ENCODE measurements around the gene ZNF385D.

The ZNF385D gene

DNA sequence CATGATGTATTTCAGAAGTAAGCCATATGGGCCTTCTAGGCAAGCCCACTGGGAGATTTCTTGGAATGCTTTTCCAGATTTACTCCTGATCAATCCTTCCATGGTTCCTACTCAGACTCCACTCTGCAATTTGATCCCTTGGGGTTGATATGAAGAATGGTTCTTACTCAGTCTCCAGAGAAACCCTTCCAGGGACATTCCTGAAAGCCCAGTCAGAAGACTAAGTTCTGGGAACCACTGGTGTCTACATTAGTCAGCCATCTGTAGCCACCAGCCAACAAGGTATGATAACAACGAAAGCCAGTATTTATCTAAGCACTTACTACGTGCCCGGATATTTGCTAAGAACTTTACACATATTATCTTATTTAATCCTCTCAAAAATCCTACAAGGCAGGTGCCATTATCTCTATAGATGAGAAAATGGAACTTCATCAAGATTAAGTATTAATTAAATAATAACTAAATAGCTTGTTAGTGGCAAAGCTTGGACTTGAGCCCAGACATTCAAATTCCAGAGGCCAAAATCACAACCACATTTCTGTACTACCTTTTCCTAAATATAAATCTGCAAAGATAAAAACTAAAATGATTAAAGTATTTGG is 32.7 kb downstream of the ZNF385D start:
- Histone ChIP-seq H3K36me3 (ENCODE audit: insufficient read depth, low read depth, low read length) (no peaks in the 10 kb centered on the region), H3K9me3 (ENCODE audit: insufficient read depth, low read depth, low read length) (peaks cover 2% of the 10 kb centered on the region; the same call in 1 of the 2 replicates), H3K27ac (ENCODE audit: low read length) (no peak overlapping the region), H3K4me1 (ENCODE audit: insufficient read depth, low read length) (peaks cover 14% of the 10 kb centered on the region; the same call in 1 of the 2 replicates), H3K27me3 (ENCODE audit: insufficient read depth, low read length) (no peaks in the 10 kb centered on the region), H3K9ac (ENCODE audit: low read depth, low read length) (no peak overlapping the region), H3K4me3 (ENCODE audit: low read length) (no peak overlapping the region)

GRCh38 chr3:21715662-21716061 is 35.3 kb downstream of the ZNF385D start:
- H3K4me3 ChIP-seq (ENCODE audit: low read length): no peak overlapping the region
- H3K9ac ChIP-seq (ENCODE audit: low read depth, low read length): no peak overlapping the region
- H3K27me3 ChIP-seq (ENCODE audit: insufficient read depth, low read length): no peaks in the 10 kb centered on the region
- no peaks in the 10 kb centered on the region for H3K36me3 ChIP-seq (ENCODE audit: insufficient read depth, low read depth, low read length)
- H3K27ac ChIP-seq (ENCODE audit: low read length): no peak overlapping the region
- peaks cover 2% of the 10 kb centered on the region; the same call in 1 of the 2 replicates for H3K9me3 ChIP-seq (ENCODE audit: insufficient read depth, low read depth, low read length)
- peaks cover 14% of the 10 kb centered on the region; the same call in 1 of the 2 replicates for H3K4me1 ChIP-seq (ENCODE audit: insufficient read depth, low read length)

DNA sequence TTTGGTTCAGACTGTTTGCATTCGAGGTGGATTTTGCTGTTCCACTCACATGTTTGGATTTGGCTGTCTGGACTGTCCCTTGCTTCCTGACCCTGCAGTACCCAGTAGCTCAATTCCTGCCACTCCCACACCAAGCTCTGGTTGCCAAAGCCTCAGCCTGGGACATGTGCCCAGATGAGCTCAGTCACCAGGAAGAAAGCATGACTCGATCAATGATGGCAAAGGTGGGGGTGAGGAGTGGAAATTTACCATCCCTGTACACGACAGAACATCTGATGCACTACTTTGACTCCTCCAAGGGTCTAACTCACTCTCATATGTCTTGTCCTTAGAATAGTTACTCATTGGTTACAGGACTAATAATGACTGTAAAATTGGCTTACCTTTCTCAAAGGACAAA is 45.2 kb downstream of the ZNF385D start:
- H3K27me3 ChIP-seq (ENCODE audit: insufficient read depth, low read length): no peaks in the 10 kb centered on the region
- no peaks in the 10 kb centered on the region for H3K36me3 ChIP-seq (ENCODE audit: insufficient read depth, low read depth, low read length)
- no peak overlapping the region for H3K27ac ChIP-seq (ENCODE audit: low read length)
- no peaks in the 10 kb centered on the region for H3K4me1 ChIP-seq (ENCODE audit: insufficient read depth, low read length)
- H3K4me3 ChIP-seq (ENCODE audit: low read length): no peak overlapping the region
- H3K9me3 ChIP-seq (ENCODE audit: insufficient read depth, low read depth, low read length): no peaks in the 10 kb centered on the region
- no peak overlapping the region for H3K9ac ChIP-seq (ENCODE audit: low read depth, low read length)

DNA sequence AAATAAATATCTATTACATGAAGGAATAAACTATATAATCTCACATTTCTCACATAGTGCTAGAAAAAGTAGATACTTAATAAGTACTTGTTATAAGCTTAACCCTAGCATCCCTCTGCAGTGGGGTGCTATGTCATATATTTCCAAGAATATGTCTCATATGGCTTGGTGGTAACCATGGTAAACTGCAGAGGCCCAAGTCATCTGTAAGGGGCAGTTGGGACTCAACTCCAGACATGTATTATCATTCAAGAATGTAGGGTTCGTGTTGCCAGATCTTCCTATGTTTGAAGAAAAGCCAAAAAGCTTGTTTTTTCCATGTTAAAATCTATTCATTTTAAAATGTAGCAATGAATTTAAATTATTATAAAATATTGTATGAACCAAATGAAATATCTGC is 46.2 kb downstream of the ZNF385D start:
- Histone ChIP-seq H3K36me3 (ENCODE audit: insufficient read depth, low read depth, low read length) (no peaks in the 10 kb centered on the region), H3K9me3 (ENCODE audit: insufficient read depth, low read depth, low read length) (no peaks in the 10 kb centered on the region), H3K4me3 (ENCODE audit: low read length) (no peak overlapping the region), H3K27me3 (ENCODE audit: insufficient read depth, low read length) (no peaks in the 10 kb centered on the region), H3K4me1 (ENCODE audit: insufficient read depth, low read length) (no peaks in the 10 kb centered on the region), H3K27ac (ENCODE audit: low read length) (no peak overlapping the region), H3K9ac (ENCODE audit: low read depth, low read length) (no peak overlapping the region)

GRCh38 chr3:21703291-21703690 is 47.7 kb downstream of the ZNF385D start:
- no peaks in the 10 kb centered on the region for H3K9me3 ChIP-seq (ENCODE audit: insufficient read depth, low read depth, low read length)
- H3K36me3 ChIP-seq (ENCODE audit: insufficient read depth, low read depth, low read length): no peaks in the 10 kb centered on the region
- no peak overlapping the region for H3K4me3 ChIP-seq (ENCODE audit: low read length)
- H3K9ac ChIP-seq (ENCODE audit: low read depth, low read length): no peak overlapping the region
- H3K27me3 ChIP-seq (ENCODE audit: insufficient read depth, low read length): no peaks in the 10 kb centered on the region
- no peaks in the 10 kb centered on the region for H3K4me1 ChIP-seq (ENCODE audit: insufficient read depth, low read length)
- H3K27ac ChIP-seq (ENCODE audit: low read length): no peak overlapping the region

DNA sequence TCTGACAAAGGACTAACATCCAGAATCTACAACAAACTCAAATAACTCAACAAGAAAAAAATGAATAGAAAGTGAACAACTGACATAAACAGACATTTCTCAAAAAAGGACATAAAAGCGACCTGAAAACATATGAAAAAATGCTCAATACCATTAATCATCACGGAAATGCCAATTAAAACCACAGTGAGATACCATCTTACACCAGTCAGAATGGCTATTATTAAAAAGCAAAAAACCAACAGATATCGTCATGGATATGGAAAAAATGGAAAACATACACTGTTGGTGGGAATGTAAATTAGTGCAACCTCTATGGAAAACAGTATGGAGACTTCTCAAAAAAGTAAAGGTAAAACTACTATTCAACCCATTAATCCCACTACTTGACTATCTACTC is 53.3 kb downstream of the ZNF385D start:
- Histone ChIP-seq H3K9ac (ENCODE audit: low read depth, low read length) (no peak overlapping the region), H3K9me3 (ENCODE audit: insufficient read depth, low read depth, low read length) (no peaks in the 10 kb centered on the region), H3K27me3 (ENCODE audit: insufficient read depth, low read length) (no peaks in the 10 kb centered on the region), H3K4me3 (ENCODE audit: low read length) (no peak overlapping the region), H3K27ac (ENCODE audit: low read length) (no peak overlapping the region), H3K36me3 (ENCODE audit: insufficient read depth, low read depth, low read length) (no peaks in the 10 kb centered on the region), H3K4me1 (ENCODE audit: insufficient read depth, low read length) (0 out of 2 replicates have a peak, but pooled peaks cover 3% of the 10 kb centered on the region)

DNA sequence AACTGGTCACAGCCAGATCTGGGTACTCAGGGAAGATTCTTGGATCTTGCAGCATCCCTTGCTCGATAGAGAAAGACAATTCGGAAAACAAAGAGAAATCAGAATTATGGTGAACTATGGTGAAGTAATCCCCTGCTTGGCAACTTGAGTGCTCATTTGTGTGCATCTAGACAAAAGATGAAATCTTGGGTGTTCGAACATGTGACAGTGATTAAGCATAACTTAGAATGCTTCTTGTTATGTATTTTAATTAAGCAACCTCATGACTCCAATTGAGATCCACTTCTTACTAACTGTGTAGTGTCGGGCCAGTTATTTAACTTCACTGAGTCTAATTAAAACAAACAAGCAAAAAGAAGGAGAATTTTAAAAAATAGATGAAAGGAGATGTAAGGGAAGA is 56.5 kb downstream of the ZNF385D start:
- 0 out of 2 replicates have a peak, but pooled peaks cover 3% of the 10 kb centered on the region for H3K4me1 ChIP-seq (ENCODE audit: insufficient read depth, low read length)
- H3K36me3 ChIP-seq (ENCODE audit: insufficient read depth, low read depth, low read length): no peaks in the 10 kb centered on the region
- H3K4me3 ChIP-seq (ENCODE audit: low read length): no peak overlapping the region
- H3K9ac ChIP-seq (ENCODE audit: low read depth, low read length): no peak overlapping the region
- no peaks in the 10 kb centered on the region for H3K27me3 ChIP-seq (ENCODE audit: insufficient read depth, low read length)
- H3K9me3 ChIP-seq (ENCODE audit: insufficient read depth, low read depth, low read length): no peaks in the 10 kb centered on the region
- H3K27ac ChIP-seq (ENCODE audit: low read length): no peak overlapping the region

- no peak overlapping the region for H3K27ac ChIP-seq (ENCODE audit: low read length)
- H3K9ac ChIP-seq (ENCODE audit: low read depth, low read length): no peak overlapping the region
- no peaks in the 10 kb centered on the region for H3K9me3 ChIP-seq (ENCODE audit: insufficient read depth, low read depth, low read length)
- no peaks in the 10 kb centered on the region for H3K36me3 ChIP-seq (ENCODE audit: insufficient read depth, low read depth, low read length)
- 0 out of 2 replicates have a peak, but pooled peaks cover 3% of the 10 kb centered on the region for H3K4me1 ChIP-seq (ENCODE audit: insufficient read depth, low read length)
- no peaks in the 10 kb centered on the region for H3K27me3 ChIP-seq (ENCODE audit: insufficient read depth, low read length)
- no peak overlapping the region for H3K4me3 ChIP-seq (ENCODE audit: low read length)
These were observed 60.0 kb downstream of the ZNF385D start for GRCh38 chr3:21691036-21691435.

GRCh38 chr3:21682206-21682605 is 68.8 kb downstream of the ZNF385D start:
- no peak overlapping the region for H3K9ac ChIP-seq (ENCODE audit: low read depth, low read length)
- H3K27ac ChIP-seq (ENCODE audit: low read length): no peak overlapping the region
- no peaks in the 10 kb centered on the region for H3K9me3 ChIP-seq (ENCODE audit: insufficient read depth, low read depth, low read length)
- no peaks in the 10 kb centered on the region for H3K27me3 ChIP-seq (ENCODE audit: insufficient read depth, low read length)
- no peak overlapping the region for H3K4me3 ChIP-seq (ENCODE audit: low read length)
- peaks cover 19% of the 10 kb centered on the region; the same call in 1 of the 2 replicates for H3K4me1 ChIP-seq (ENCODE audit: insufficient read depth, low read length)
- H3K36me3 ChIP-seq (ENCODE audit: insufficient read depth, low read depth, low read length): no peaks in the 10 kb centered on the region

- Histone ChIP-seq H3K27ac (ENCODE audit: low read length) (no peak overlapping the region), H3K4me3 (ENCODE audit: low read length) (no peak overlapping the region), H3K9ac (ENCODE audit: low read depth, low read length) (no peak overlapping the region), H3K9me3 (ENCODE audit: insufficient read depth, low read depth, low read length) (no peaks in the 10 kb centered on the region), H3K27me3 (ENCODE audit: insufficient read depth, low read length) (no peaks in the 10 kb centered on the region), H3K36me3 (ENCODE audit: insufficient read depth, low read depth, low read length) (no peaks in the 10 kb centered on the region), H3K4me1 (ENCODE audit: insufficient read depth, low read length) (peaks cover 5% of the 10 kb centered on the region; the same call in 1 of the 2 replicates)
These were observed 77.6 kb downstream of the ZNF385D start for GRCh38 chr3:21673393-21673792.

DNA sequence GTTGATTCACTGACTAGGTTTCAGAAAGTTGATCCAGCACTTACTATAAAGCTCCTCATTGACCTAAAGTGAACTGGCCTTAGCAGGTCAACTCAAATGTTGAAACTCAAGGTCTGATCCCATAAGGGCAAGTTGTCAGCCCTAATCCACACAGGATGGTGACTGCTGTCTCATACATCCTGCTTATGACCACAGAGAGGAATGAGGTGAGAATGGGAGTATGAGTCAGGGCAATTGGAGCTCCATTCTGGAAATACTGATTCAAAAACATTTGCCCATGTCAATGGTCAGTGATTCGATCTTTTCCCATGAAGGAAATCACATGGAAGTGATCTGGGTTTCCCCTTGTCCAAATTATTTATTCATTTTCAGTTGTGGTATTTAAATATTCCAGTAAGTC is 78.7 kb downstream of the ZNF385D start:
- Histone ChIP-seq H3K36me3 (ENCODE audit: insufficient read depth, low read depth, low read length) (no peaks in the 10 kb centered on the region), H3K9me3 (ENCODE audit: insufficient read depth, low read depth, low read length) (no peaks in the 10 kb centered on the region), H3K9ac (ENCODE audit: low read depth, low read length) (no peak overlapping the region), H3K27ac (ENCODE audit: low read length) (no peak overlapping the region), H3K27me3 (ENCODE audit: insufficient read depth, low read length) (no peaks in the 10 kb centered on the region), H3K4me3 (ENCODE audit: low read length) (no peak overlapping the region), H3K4me1 (ENCODE audit: insufficient read depth, low read length) (no peaks in the 10 kb centered on the region)

GRCh38 chr3:21670386-21670785 is 80.6 kb downstream of the ZNF385D start:
- H3K9ac ChIP-seq (ENCODE audit: low read depth, low read length): no peak overlapping the region
- no peaks in the 10 kb centered on the region for H3K27me3 ChIP-seq (ENCODE audit: insufficient read depth, low read length)
- H3K27ac ChIP-seq (ENCODE audit: low read length): no peak overlapping the region
- H3K4me1 ChIP-seq (ENCODE audit: insufficient read depth, low read length): peaks cover 8% of the 10 kb centered on the region
- no peaks in the 10 kb centered on the region for H3K9me3 ChIP-seq (ENCODE audit: insufficient read depth, low read depth, low read length)
- H3K4me3 ChIP-seq (ENCODE audit: low read length): no peak overlapping the region
- no peaks in the 10 kb centered on the region for H3K36me3 ChIP-seq (ENCODE audit: insufficient read depth, low read depth, low read length)

Measured in iPS-20b (cell line).